ENCODE results near the gene JMY.
A peak's percentile ranks its signal among the peaks of the same experiment; 100 is the strongest.

JMY gene, protein sequence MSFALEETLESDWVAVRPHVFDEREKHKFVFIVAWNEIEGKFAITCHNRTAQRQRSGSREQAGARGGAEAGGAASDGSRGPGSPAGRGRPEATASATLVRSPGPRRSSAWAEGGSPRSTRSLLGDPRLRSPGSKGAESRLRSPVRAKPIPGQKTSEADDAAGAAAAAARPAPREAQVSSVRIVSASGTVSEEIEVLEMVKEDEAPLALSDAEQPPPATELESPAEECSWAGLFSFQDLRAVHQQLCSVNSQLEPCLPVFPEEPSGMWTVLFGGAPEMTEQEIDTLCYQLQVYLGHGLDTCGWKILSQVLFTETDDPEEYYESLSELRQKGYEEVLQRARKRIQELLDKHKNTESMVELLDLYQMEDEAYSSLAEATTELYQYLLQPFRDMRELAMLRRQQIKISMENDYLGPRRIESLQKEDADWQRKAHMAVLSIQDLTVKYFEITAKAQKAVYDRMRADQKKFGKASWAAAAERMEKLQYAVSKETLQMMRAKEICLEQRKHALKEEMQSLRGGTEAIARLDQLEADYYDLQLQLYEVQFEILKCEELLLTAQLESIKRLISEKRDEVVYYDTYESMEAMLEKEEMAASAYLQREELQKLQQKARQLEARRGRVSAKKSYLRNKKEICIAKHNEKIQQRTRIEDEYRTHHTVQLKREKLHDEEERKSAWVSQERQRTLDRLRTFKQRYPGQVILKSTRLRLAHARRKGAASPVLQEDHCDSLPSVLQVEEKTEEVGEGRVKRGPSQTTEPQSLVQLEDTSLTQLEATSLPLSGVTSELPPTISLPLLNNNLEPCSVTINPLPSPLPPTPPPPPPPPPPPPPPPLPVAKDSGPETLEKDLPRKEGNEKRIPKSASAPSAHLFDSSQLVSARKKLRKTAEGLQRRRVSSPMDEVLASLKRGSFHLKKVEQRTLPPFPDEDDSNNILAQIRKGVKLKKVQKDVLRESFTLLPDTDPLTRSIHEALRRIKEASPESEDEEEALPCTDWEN

DNA sequence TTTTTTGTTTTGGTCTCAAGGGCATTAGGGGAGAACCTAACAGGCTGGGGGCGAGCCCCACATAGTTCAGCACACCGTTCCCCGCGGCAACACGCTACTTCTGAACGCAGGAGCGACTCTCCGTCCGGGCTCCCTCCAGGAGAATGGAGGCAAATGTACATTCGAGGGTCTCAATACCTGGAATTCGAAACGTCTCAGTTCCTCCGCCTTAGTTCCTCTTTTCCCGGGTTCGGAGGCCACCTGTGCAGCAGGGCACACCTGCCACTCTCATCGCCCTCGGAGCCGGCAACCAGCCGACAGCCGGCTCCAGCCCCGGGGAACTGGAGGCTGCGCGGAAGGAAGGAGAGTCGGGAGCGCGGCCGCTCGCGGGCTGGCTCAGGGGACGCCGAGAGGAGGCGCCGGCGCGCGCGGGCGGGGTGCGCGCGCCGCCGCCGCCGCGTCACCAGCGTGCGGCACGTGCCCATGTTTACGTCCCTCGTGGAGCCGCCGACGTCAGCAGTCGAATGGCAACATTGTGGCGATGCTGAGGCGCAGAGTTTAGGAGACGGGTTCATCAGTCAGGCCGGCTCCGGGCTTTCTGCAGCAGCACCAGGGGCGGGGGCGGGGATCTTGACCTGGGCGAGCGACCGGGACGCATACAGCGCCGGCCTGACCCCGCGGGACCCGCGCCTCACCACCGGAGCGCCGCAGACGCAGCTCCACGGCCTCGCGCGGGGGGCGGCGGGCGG is at the start of gene JMY:
Gene JMY (plus strand): TSS at position 498 of the 728 bp plus-strand sequence. CDS start 520 bp downstream, outside the sequence.
- peak within 1 kb of the TSS; percentile 79 to 91 for H3K9ac ChIP-seq (ENCODE audit: low read length in 2 of 2)
- no peaks in the 10 kb centered on the region for H3K9me3 ChIP-seq (ENCODE audit: control insufficient read depth in 2 of 2, low read length in 2 of 2)
- no peaks in the 10 kb centered on the region for H3K27me3 ChIP-seq (ENCODE audit: control insufficient read depth in 1 of 2, insufficient read depth in 2 of 2, low read length in 2 of 2)
- H3K36me3 ChIP-seq (ENCODE audit: control insufficient read depth in 2 of 2, insufficient read depth in 2 of 2, low read length in 2 of 2), result no peaks in the 10 kb centered on the region
- peaks cover 3% of the 10 kb centered on the region for H3K4me1 ChIP-seq (ENCODE audit: control insufficient read depth, insufficient read depth, low read length)
- peak within 1 kb of the TSS; percentile 92 to 93 for H3K4me3 ChIP-seq (ENCODE audit: low read length in 2 of 2)
- peak within 1 kb of the TSS; percentile 84 for H3K27ac ChIP-seq (ENCODE audit: low read length)

DNA sequence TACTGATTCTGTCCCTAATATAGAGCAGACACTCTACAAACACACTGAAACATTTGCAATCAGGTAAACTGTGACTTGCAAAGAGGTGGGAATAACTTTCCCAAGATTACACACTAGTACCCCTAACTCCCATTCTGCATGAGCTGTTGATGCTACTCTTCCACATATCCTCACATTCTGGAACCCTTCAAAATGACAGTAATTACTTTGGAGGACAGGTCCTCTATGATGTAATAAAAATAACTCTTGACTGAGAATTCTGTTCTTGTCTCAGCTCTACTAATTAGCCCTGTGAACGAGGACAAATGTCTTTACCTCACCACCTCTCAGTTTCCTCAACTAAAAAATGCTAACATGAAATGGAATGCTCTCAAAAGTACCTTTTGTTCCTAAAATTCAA is 49.5 kb upstream of the JMY start:
- no peaks in the 10 kb centered on the region for H3K27me3 ChIP-seq (ENCODE audit: control insufficient read depth in 1 of 2, insufficient read depth in 2 of 2, low read length in 2 of 2)
- H3K9me3 ChIP-seq (ENCODE audit: control insufficient read depth in 2 of 2, low read length in 2 of 2), result no peaks in the 10 kb centered on the region
- no peak overlapping the region for H3K4me3 ChIP-seq (ENCODE audit: low read length in 2 of 2)
- H3K9ac ChIP-seq (ENCODE audit: low read length in 2 of 2), result no peak overlapping the region
- no peak overlapping the region for H3K27ac ChIP-seq (ENCODE audit: low read length)
- no peaks in the 10 kb centered on the region for H3K36me3 ChIP-seq (ENCODE audit: control insufficient read depth in 2 of 2, insufficient read depth in 2 of 2, low read length in 2 of 2)
- peaks cover 10% of the 10 kb centered on the region for H3K4me1 ChIP-seq (ENCODE audit: control insufficient read depth, insufficient read depth, low read length)

DNA sequence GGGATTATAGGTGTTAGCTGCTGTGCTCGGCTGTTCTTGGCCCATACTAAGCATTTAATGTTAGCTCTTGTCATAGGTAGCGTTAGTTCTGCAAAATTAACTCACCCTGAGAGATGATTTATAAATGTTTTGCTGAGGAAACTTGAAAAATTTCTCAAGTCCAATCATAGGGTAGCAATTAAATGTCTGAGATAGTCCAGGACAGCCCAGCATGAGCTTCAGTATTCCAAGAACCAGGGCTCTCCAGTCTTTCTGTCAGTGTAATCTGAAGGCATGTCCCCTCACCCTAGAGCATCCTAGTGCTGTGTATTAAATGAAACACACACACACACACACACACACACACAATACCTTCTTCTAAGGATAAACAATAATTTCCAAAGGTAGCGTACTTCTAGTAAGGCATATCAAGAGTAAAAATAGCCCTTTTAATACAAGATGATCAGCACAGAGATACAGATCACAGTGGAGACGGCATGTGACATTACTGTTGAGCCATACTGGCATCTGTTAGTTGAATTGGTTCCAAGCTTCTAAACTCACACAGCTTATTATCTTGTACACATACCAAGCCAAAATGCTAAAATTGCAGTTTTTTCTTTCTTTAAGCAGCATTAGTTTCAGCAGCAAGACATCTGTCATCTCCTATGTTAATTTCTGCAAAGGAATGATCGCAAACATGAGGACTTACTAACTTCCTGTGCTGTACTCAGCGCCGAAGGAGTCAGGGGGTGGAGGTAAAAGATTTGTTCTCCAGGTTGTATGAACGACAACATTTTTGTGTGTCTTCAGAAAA is 46.3 kb upstream of the JMY start:
- Histone ChIP-seq H3K4me3 (ENCODE audit: low read length in 2 of 2) (no peak overlapping the region), H3K9ac (ENCODE audit: low read length in 2 of 2) (no peak overlapping the region), H3K36me3 (ENCODE audit: control insufficient read depth in 2 of 2, insufficient read depth in 2 of 2, low read length in 2 of 2) (no peaks in the 10 kb centered on the region), H3K27me3 (ENCODE audit: control insufficient read depth in 1 of 2, insufficient read depth in 2 of 2, low read length in 2 of 2) (no peaks in the 10 kb centered on the region), H3K4me1 (ENCODE audit: control insufficient read depth, insufficient read depth, low read length) (peaks cover 5% of the 10 kb centered on the region), H3K9me3 (ENCODE audit: control insufficient read depth in 2 of 2, low read length in 2 of 2) (no peaks in the 10 kb centered on the region), H3K27ac (ENCODE audit: low read length) (no peak overlapping the region)

GRCh38 chr5:79190235-79190529 is 45.7 kb upstream of the JMY start:
- Histone ChIP-seq H3K36me3 (ENCODE audit: control insufficient read depth in 2 of 2, insufficient read depth in 2 of 2, low read length in 2 of 2) (no peaks in the 10 kb centered on the region), H3K27me3 (ENCODE audit: control insufficient read depth in 1 of 2, insufficient read depth in 2 of 2, low read length in 2 of 2) (no peaks in the 10 kb centered on the region), H3K4me1 (ENCODE audit: control insufficient read depth, insufficient read depth, low read length) (peaks cover 5% of the 10 kb centered on the region), H3K9ac (ENCODE audit: low read length in 2 of 2) (no peak overlapping the region), H3K4me3 (ENCODE audit: low read length in 2 of 2) (no peak overlapping the region), H3K27ac (ENCODE audit: low read length) (no peak overlapping the region), H3K9me3 (ENCODE audit: control insufficient read depth in 2 of 2, low read length in 2 of 2) (no peaks in the 10 kb centered on the region)

DNA sequence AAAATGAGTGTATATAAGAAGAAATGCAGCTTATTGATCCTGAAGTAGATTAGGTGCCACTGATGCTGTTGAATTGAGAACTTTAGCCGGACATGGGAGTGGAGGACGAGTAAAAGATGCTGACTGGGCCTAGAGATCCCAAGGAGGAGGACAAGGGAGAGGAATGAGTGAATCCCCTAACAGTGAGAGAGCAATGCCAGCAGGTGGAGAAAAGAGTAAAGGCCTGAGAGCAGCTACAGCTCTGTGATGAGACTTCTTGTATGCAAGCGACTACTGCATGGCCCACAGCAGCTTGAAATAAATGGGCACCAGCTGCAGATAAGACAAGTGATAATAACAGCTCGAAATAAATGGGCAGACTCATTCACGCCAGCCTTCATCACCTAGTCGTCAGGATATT is 44.5 kb upstream of the JMY start:
- Histone ChIP-seq H3K4me1 (ENCODE audit: control insufficient read depth, insufficient read depth, low read length) (peaks cover 3% of the 10 kb centered on the region), H3K36me3 (ENCODE audit: control insufficient read depth in 2 of 2, insufficient read depth in 2 of 2, low read length in 2 of 2) (no peaks in the 10 kb centered on the region), H3K27ac (ENCODE audit: low read length) (no peak overlapping the region), H3K9ac (ENCODE audit: low read length in 2 of 2) (no peak overlapping the region), H3K4me3 (ENCODE audit: low read length in 2 of 2) (no peak overlapping the region), H3K9me3 (ENCODE audit: control insufficient read depth in 2 of 2, low read length in 2 of 2) (no peaks in the 10 kb centered on the region), H3K27me3 (ENCODE audit: control insufficient read depth in 1 of 2, insufficient read depth in 2 of 2, low read length in 2 of 2) (no peaks in the 10 kb centered on the region)

DNA sequence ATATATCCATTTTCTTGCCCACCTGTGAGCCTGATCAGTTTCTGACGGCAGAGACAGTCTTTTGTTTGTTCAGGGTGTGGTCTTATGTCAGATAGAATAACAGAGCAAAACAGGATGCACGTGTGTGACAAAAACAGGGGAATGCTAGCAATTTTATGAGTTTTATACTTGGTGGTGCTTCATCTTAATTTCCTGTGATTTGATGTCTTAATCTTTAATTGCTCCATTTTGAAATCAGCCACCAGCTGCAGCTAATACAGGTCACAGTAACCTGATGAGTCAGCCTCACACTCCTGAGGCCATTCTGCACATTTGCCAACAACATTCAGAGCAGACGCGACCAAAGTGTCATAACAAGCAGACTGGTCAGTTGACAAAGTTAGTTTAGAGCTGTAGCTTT is 42.3 kb upstream of the JMY start:
- H3K4me1 ChIP-seq (ENCODE audit: control insufficient read depth, insufficient read depth, low read length), result no peaks in the 10 kb centered on the region
- H3K27ac ChIP-seq (ENCODE audit: low read length), result no peak overlapping the region
- no peak overlapping the region for H3K9ac ChIP-seq (ENCODE audit: low read length in 2 of 2)
- no peak overlapping the region for H3K4me3 ChIP-seq (ENCODE audit: low read length in 2 of 2)
- no peaks in the 10 kb centered on the region for H3K9me3 ChIP-seq (ENCODE audit: control insufficient read depth in 2 of 2, low read length in 2 of 2)
- no peaks in the 10 kb centered on the region for H3K36me3 ChIP-seq (ENCODE audit: control insufficient read depth in 2 of 2, insufficient read depth in 2 of 2, low read length in 2 of 2)
- H3K27me3 ChIP-seq (ENCODE audit: control insufficient read depth in 1 of 2, insufficient read depth in 2 of 2, low read length in 2 of 2), result no peaks in the 10 kb centered on the region

DNA sequence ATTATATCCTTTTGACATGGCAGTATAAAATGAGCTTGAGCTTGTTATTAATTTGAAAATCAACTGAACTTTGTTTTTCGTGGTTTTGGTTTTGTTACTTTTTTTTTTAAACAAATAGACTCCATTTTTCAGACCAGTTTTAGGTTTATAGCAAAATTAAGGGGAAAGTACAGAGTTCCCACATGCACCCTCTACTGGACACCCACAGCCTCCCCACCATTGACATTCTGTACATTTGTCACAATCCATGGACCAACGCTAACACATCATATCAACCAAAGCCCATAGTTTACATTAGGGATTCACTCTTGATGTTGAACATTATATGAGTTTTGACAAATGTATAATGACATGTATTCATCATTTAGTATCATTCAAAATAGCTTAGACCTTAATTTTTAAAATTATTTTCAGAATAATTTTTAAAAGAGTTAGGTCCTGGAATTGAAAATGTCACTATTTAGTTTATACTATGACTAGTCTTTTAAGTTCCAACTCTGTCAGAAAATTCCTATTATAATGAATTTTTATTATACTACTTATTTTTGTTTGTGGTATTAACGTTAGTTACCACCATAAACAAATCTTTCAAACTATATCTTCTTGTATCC is 35.3 kb upstream of the JMY start:
- H3K27me3 ChIP-seq (ENCODE audit: control insufficient read depth in 1 of 2, insufficient read depth in 2 of 2, low read length in 2 of 2), result no peaks in the 10 kb centered on the region

GRCh38 chr5:79201206-79201605 is 34.7 kb upstream of the JMY start:
- H3K4me3 ChIP-seq (ENCODE audit: low read length in 2 of 2), result no peak overlapping the region
- H3K36me3 ChIP-seq (ENCODE audit: control insufficient read depth in 2 of 2, insufficient read depth in 2 of 2, low read length in 2 of 2), result no peaks in the 10 kb centered on the region

More for the DNA sequence above, 35.3 kb upstream of the JMY start:
- H3K27ac ChIP-seq (ENCODE audit: low read length), result no peak overlapping the region
- no peaks in the 10 kb centered on the region for H3K36me3 ChIP-seq (ENCODE audit: control insufficient read depth in 2 of 2, insufficient read depth in 2 of 2, low read length in 2 of 2)
- no peak overlapping the region for H3K4me3 ChIP-seq (ENCODE audit: low read length in 2 of 2)
- H3K4me1 ChIP-seq (ENCODE audit: control insufficient read depth, insufficient read depth, low read length), result no peaks in the 10 kb centered on the region
- H3K9me3 ChIP-seq (ENCODE audit: control insufficient read depth in 2 of 2, low read length in 2 of 2), result no peaks in the 10 kb centered on the region
- H3K9ac ChIP-seq (ENCODE audit: low read length in 2 of 2), result no peak overlapping the region

DNA sequence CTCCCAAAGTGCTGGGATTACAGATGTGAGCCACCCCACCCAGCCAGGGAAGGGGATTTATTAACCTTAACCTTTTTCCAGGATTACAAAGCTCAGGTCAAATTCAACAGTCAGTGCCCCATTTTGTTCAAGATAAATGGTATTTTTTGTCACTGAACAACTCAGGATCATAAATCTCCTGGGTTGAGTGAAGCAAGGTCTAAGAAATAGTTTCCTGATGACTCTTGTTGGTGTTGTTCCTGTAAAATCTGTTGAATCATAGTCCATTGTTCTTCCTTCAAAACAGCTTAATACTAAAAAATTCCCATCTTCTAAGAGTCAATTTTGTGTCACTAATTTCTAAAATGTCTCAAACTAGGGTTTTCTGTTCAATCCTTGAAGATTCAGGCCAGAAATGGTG is 33.9 kb upstream of the JMY start:
- no peaks in the 10 kb centered on the region for H3K4me1 ChIP-seq (ENCODE audit: control insufficient read depth, insufficient read depth, low read length)
- H3K4me3 ChIP-seq (ENCODE audit: low read length in 2 of 2), result no peak overlapping the region
- no peaks in the 10 kb centered on the region for H3K9me3 ChIP-seq (ENCODE audit: control insufficient read depth in 2 of 2, low read length in 2 of 2)
- no peak overlapping the region for H3K9ac ChIP-seq (ENCODE audit: low read length in 2 of 2)
- H3K27ac ChIP-seq (ENCODE audit: low read length), result no peak overlapping the region
- H3K36me3 ChIP-seq (ENCODE audit: control insufficient read depth in 2 of 2, insufficient read depth in 2 of 2, low read length in 2 of 2), result no peaks in the 10 kb centered on the region
- no peaks in the 10 kb centered on the region for H3K27me3 ChIP-seq (ENCODE audit: control insufficient read depth in 1 of 2, insufficient read depth in 2 of 2, low read length in 2 of 2)

More at GRCh38 chr5:79201206-79201605, 34.7 kb upstream of the JMY start:
- Histone ChIP-seq H3K9ac (ENCODE audit: low read length in 2 of 2) (no peak overlapping the region), H3K27me3 (ENCODE audit: control insufficient read depth in 1 of 2, insufficient read depth in 2 of 2, low read length in 2 of 2) (no peaks in the 10 kb centered on the region), H3K27ac (ENCODE audit: low read length) (no peak overlapping the region), H3K9me3 (ENCODE audit: control insufficient read depth in 2 of 2, low read length in 2 of 2) (no peaks in the 10 kb centered on the region), H3K4me1 (ENCODE audit: control insufficient read depth, insufficient read depth, low read length) (no peaks in the 10 kb centered on the region)

All from stomach smooth muscle (tissue), 2 donors.